H1 (cell line): ENCODE results near the gene RBFA.

ENCODE experiments used
- BACH1 ChIP-seq: IDR thresholded peaks from 2 replicates; pipeline ENCODE4 v1.6.1; 2012; ENCODE audit warnings: low read length, improper control_type of control experiment
- CREB1 ChIP-seq: IDR thresholded peaks from 2 replicates; pipeline ENCODE4 v1.6.1; 2012; ENCODE audit warnings: inconsistent platforms
- MAFK ChIP-seq: IDR thresholded peaks from 2 replicates; pipeline ENCODE4 v1.6.1; 2012; ENCODE audit warnings: low read depth, mild to moderate bottlenecking, improper control_type of control experiment, low read length
- POLR2AphosphoS5 ChIP-seq: IDR thresholded peaks from 2 replicates; pipeline ENCODE4 v1.6.1; 2011; ENCODE audit warnings: low read depth, low read length
- TF ChIP-seq, protein P1 (sequence below), 3 experiments: IDR thresholded peaks; 1 replicate in 2 of 3; 2 replicates in 1 of 3; pipeline versions ENCODE4 v1.5.1 to v1.6.1; 2011; ENCODE audit warnings: low read length in 3 of 3, mild to moderate bottlenecking in 3 of 3, inconsistent platforms in 2 of 3, low read depth in 1 of 3, moderate library complexity in 1 of 3; ENCODE audit not compliant: insufficient read depth in 1 of 3; ENCODE audit errors: control extremely low read depth in 1 of 3

DNA sequence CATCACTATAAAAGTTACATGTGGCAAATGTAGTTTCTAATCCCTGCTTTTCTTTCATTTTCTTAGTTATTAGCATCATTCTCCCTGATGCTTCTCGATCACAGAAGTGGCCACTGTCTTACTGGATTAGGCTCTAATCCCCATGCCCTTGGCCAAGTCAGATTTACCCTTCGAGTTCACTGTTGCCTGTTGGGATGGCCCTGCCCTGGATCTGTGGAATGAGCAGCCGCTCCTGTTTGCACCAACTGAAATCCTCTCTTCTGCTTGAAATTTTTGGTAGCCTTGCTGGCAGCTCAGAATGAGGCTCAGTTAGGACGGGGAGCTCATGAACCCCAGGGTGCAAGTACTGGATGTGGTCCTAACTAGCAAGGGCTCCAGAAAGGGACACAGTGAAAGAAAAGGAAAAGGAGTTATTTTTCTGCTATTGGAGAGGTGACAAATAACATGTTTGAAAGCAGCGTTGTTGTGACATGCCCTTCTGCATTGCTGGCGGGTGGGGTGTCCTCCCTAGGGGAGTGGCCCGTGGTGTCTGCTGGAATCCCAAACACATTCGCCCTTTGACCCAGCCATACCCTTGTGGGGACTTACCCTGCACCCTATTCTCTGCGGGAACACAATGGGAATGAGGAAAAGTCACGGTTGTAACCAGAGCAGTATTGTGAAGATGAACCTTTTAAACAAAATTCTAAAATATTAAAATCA is 34.5 kb downstream of the RBFA start:
- no peak for TF ChIP-seq CREB1
- TF ChIP-seq, protein P1, sequence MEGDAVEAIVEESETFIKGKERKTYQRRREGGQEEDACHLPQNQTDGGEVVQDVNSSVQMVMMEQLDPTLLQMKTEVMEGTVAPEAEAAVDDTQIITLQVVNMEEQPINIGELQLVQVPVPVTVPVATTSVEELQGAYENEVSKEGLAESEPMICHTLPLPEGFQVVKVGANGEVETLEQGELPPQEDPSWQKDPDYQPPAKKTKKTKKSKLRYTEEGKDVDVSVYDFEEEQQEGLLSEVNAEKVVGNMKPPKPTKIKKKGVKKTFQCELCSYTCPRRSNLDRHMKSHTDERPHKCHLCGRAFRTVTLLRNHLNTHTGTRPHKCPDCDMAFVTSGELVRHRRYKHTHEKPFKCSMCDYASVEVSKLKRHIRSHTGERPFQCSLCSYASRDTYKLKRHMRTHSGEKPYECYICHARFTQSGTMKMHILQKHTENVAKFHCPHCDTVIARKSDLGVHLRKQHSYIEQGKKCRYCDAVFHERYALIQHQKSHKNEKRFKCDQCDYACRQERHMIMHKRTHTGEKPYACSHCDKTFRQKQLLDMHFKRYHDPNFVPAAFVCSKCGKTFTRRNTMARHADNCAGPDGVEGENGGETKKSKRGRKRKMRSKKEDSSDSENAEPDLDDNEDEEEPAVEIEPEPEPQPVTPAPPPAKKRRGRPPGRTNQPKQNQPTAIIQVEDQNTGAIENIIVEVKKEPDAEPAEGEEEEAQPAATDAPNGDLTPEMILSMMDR (IDR thresholded peaks at IDR 0.05; ENCODE audit: control extremely low read depth in 1 of 3, insufficient read depth in 1 of 3, low read depth in 1 of 3, low read length in 3 of 3) = no peak
- no peak for TF ChIP-seq MAFK
- no peak for TF ChIP-seq POLR2AphosphoS5
- TF ChIP-seq BACH1 = no peak
